ENCODE measurements around the gene ZFYVE28. TPM values are rescaled to one million over a fixed set of nuclear protein-coding genes. Genes with fewer than 3 reads are reported as not detected.

Gene ZFYVE28
- total RNA-seq, 4 donors from 2014 or later, result 8.9 to 19.1 (median 16.4) TPM

- 92% methylated on average over 4 to 5 of the region's 13 CpGs for WGBS, 2 donors
- TF ChIP-seq POLR2A (IDR thresholded peaks at IDR 0.05), result no peak
- TF ChIP-seq, protein P1, sequence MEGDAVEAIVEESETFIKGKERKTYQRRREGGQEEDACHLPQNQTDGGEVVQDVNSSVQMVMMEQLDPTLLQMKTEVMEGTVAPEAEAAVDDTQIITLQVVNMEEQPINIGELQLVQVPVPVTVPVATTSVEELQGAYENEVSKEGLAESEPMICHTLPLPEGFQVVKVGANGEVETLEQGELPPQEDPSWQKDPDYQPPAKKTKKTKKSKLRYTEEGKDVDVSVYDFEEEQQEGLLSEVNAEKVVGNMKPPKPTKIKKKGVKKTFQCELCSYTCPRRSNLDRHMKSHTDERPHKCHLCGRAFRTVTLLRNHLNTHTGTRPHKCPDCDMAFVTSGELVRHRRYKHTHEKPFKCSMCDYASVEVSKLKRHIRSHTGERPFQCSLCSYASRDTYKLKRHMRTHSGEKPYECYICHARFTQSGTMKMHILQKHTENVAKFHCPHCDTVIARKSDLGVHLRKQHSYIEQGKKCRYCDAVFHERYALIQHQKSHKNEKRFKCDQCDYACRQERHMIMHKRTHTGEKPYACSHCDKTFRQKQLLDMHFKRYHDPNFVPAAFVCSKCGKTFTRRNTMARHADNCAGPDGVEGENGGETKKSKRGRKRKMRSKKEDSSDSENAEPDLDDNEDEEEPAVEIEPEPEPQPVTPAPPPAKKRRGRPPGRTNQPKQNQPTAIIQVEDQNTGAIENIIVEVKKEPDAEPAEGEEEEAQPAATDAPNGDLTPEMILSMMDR (IDR thresholded peaks at IDR 0.05), result no peak
- Histone ChIP-seq H3K4me1 (no peaks in the 10 kb centered on the region), H3K36me3 (no peaks in the 10 kb centered on the region), H3K27ac (no peak overlapping the region), H3K9me3 (no peaks in the 10 kb centered on the region), H3K4me3 (replicated peaks in 1 of 3) (no peak overlapping the region), H3K27me3 (no peaks in the 10 kb centered on the region)
- intact Hi-C loops (cut with DNase I), result loop anchor here (10.0 kb wide), 1 partner anchor 201 kb away; no protein-coding TSS in a partner anchor
- no peak for DNase-seq
Observed at GRCh38 chr4:2425386-2426068, 7.1 kb upstream of the ZFYVE28 start.

DNA sequence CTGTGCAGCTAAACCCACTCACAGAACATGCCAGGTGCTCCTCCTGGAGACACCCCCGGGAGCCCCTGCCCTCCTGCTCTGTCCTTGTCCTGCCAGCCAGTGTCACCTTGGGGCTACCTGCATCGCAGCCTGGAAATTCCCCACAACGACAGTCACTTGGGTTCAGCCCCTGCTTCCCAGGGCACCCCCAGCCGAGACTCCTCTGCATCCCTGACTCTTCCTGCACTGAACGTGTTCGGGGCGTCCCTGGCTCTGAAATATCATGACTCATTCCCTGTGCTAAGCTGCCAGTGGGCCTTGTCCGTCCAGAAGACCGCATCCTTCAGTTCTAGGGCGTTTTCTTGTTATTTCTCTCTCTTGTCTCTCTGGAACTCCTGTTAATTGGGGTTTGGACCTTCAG is 6.1 kb upstream of the ZFYVE28 start:
- Histone ChIP-seq H3K9me3 (no peaks in the 10 kb centered on the region), H3K27me3 (no peaks in the 10 kb centered on the region), H3K4me1 (peaks cover 0 to 2% of the 10 kb centered on the region in 2 donors), H3K4me3 (replicated peaks in 1 of 3) (no peak overlapping the region), H3K27ac (no peak overlapping the region), H3K36me3 (no peaks in the 10 kb centered on the region)
- no peak for TF ChIP-seq POLR2A (IDR thresholded peaks at IDR 0.05)
- TF ChIP-seq, protein P1 (IDR thresholded peaks at IDR 0.05), result no peak
- no peak for DNase-seq
- WGBS, 2 donors, result 84 to 87% methylated on average over 9 to 10 of the region's 10 CpGs
- intact Hi-C loops (cut with DNase I), result loop anchor here (10.0 kb wide), 1 partner anchor 200 kb away; no protein-coding TSS in a partner anchor

GRCh38 chr4:2423695-2424094 is 5.2 kb upstream of the ZFYVE28 start:
- Histone ChIP-seq H3K9me3 (no peaks in the 10 kb centered on the region), H3K27ac (no peak overlapping the region), H3K4me1 (peaks cover 4 to 9% of the 10 kb centered on the region in 2 donors), H3K4me3 (replicated peaks in 1 of 3) (no peak overlapping the region), H3K27me3 (no peaks in the 10 kb centered on the region), H3K36me3 (no peaks in the 10 kb centered on the region)
- WGBS, 2 donors, result 81 to 100% methylated on average over 1 to 4 of the region's 10 CpGs
- no peak for TF ChIP-seq POLR2A (IDR thresholded peaks at IDR 0.05)
- TF ChIP-seq, protein P1 (IDR thresholded peaks at IDR 0.05), result no peak
- intact Hi-C loops (cut with DNase I), result loop anchor here (10.0 kb wide), 1 partner anchor 199 kb away; no protein-coding TSS in a partner anchor
- no peak for DNase-seq

DNA sequence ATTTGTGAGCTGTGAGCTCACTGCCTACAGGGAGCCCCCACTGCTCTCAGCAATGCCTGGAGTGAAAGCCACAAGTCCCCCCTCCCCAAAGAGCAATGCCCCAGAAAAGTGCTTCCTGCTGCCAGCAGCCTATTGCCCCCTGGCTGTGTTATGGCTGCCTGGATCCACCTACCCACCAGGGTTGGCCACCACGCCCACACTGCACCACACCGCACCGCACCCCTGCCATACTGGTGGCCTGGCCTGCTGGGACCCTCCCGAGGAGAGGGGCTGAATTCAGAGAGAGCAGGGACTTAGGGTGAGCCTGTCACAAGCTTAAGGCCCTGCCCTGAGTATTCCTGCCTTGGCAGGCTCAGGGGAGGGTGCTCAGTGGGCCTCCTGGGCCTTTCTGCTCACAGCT is 4.6 kb upstream of the ZFYVE28 start:
- Histone ChIP-seq H3K4me1 (peaks cover 4 to 9% of the 10 kb centered on the region in 2 donors), H3K36me3 (no peaks in the 10 kb centered on the region), H3K27ac (no peak overlapping the region), H3K9me3 (no peaks in the 10 kb centered on the region), H3K27me3 (no peaks in the 10 kb centered on the region), H3K4me3 (replicated peaks in 1 of 3) (no peak overlapping the region)
- intact Hi-C loops (cut with DNase I), result loop anchor here (10.0 kb wide), 1 partner anchor 198 kb away; no protein-coding TSS in a partner anchor
- WGBS, 2 donors, result 40 to 100% methylated on average over 1 of the region's 4 CpGs
- TF ChIP-seq POLR2A (IDR thresholded peaks at IDR 0.05), result no peak
- TF ChIP-seq, protein P1 (IDR thresholded peaks at IDR 0.05), result no peak
- no peak for DNase-seq

GRCh38 chr4:2421928-2422327 is 3.5 kb upstream of the ZFYVE28 start:
- H3K4me1 ChIP-seq, result peaks cover 4 to 14% of the 10 kb centered on the region in 2 donors
- H3K9me3 ChIP-seq, result no peaks in the 10 kb centered on the region
- 84 to 91% methylated on average over 6 of the region's 6 CpGs for WGBS, 2 donors
- H3K4me3 ChIP-seq (replicated peaks in 1 of 3), result no peak overlapping the region
- DNase-seq, result no peak
- intact Hi-C loops (cut with DNase I), result loop anchor here (10.0 kb wide), 1 partner anchor 197 kb away; no protein-coding TSS in a partner anchor
- no peak for TF ChIP-seq POLR2A (IDR thresholded peaks at IDR 0.05)
- TF ChIP-seq, protein P1 (IDR thresholded peaks at IDR 0.05), result no peak
- no peaks in the 10 kb centered on the region for H3K36me3 ChIP-seq
- H3K27ac ChIP-seq, result no peak overlapping the region
- no peaks in the 10 kb centered on the region for H3K27me3 ChIP-seq
